HTERT RPE-1 (cell line): ENCODE results near the gene MRPS18B.
"Not testable (repeated sequence)": the region's sequence is repeated elsewhere in the genome, so short reads cannot be mapped to it uniquely, and the experiment has no call there.

Experiments used
- in situ Hi-C: fragments of 300-500 bp; cut with MboI; formaldehyde crosslinking; loops from 4 replicates; pipeline ENCODE4 v1.14.3; 2020; ENCODE audit warnings: low sequenced_read_pairs

The MRPS18B gene

GRCh38 chr6:30635834-30636233, 18.2 kb downstream of the MRPS18B start:
- in situ Hi-C loops = no loop called here

- in situ Hi-C loops = no loop called here
These were observed 22.8 kb downstream of the MRPS18B start for GRCh38 chr6:30640481-30640880.

GRCh38 chr6:30641048-30641447, 23.4 kb downstream of the MRPS18B start:
- in situ Hi-C loops = no loop called here

GRCh38 chr6:30643656-30644055, 26.0 kb downstream of the MRPS18B start:
- in situ Hi-C loops = no loop called here

GRCh38 chr6:30644769-30645168, 27.1 kb downstream of the MRPS18B start:
- in situ Hi-C loops = no loop called here

- in situ Hi-C loops = no loop called here
These were observed 28.3 kb downstream of the MRPS18B start for GRCh38 chr6:30645989-30646388.

- in situ Hi-C loops = no loop called here
These were observed 29.0 kb downstream of the MRPS18B start, which contains the start of gene C6orf136 for GRCh38 chr6:30646450-30647241. TSS of gene C6orf136 (plus strand) at chr6:30647133. CDS start at chr6:30647232, 99 bp downstream.

- in situ Hi-C loops = no loop called here
These were observed 29.8 kb downstream of the MRPS18B start for GRCh38 chr6:30647242-30648116.

- in situ Hi-C loops = no loop called here
These were observed 33.5 kb downstream of the MRPS18B start for GRCh38 chr6:30651143-30651542.

GRCh38 chr6:30654798-30655742, 37.4 kb downstream of the MRPS18B start:
- in situ Hi-C loops = no loop called here

GRCh38 chr6:30655743-30656094, 38.1 kb downstream of the MRPS18B start:
- in situ Hi-C loops = no loop called here

GRCh38 chr6:30656513-30656912, 38.9 kb downstream of the MRPS18B start:
- in situ Hi-C loops = no loop called here

GRCh38 chr6:30657454-30657853, 39.8 kb downstream of the MRPS18B start:
- in situ Hi-C loops = no loop called here

GRCh38 chr6:30657922-30658321, 40.3 kb downstream of the MRPS18B start:
- in situ Hi-C loops = not testable (repeated sequence)

- in situ Hi-C loops = no loop called here
These were observed 47.5 kb downstream of the MRPS18B start for GRCh38 chr6:30664994-30665767.

GRCh38 chr6:30666300-30666699, 48.7 kb downstream of the MRPS18B start:
- in situ Hi-C loops = not testable (repeated sequence)

GRCh38 chr6:30670760-30671527, 53.3 kb downstream of the MRPS18B start:
- in situ Hi-C loops = no loop called here

- in situ Hi-C loops = no loop called here
These were observed 55.0 kb downstream of the MRPS18B start, which contains the start of gene DHX16 for GRCh38 chr6:30672445-30673253. TSS of gene DHX16 (minus strand) at chr6:30673006. CDS start at chr6:30672841, 165 bp downstream.
